KMS-11 (cell line): ENCODE results near the gene DOK6.

Experiments used
- H2AFZ ChIP-seq: fragments of 200-600 bp; sonication (generic); 2 replicates; pipeline ENCODE4 v1.6.1; 2016; ENCODE audit warnings: antibody characterized with exemption, mixed run types, low read depth
- H3K27ac ChIP-seq: fragments of 200-600 bp; sonication (generic); 2 replicates; pipeline ENCODE4 v1.6.1; 2016; ENCODE audit warnings: mild to moderate bottlenecking, mixed run types
- H3K27me3 ChIP-seq: fragments of 200-600 bp; sonication (generic); 2 replicates; pipeline ENCODE4 v1.6.1; 2017; ENCODE audit warnings: mild to moderate bottlenecking, low read depth, mixed run types, moderate library complexity; ENCODE audit not compliant: insufficient read depth
- H3K36me3 ChIP-seq: fragments of 200-600 bp; sonication (generic); 2 replicates; pipeline ENCODE4 v1.6.1; 2017; ENCODE audit warnings: mild to moderate bottlenecking, mixed run types; ENCODE audit not compliant: insufficient read depth
- H3K4me1 ChIP-seq: fragments of 200-600 bp; sonication (generic); 2 replicates; pipeline ENCODE4 v1.6.1; 2016; ENCODE audit warnings: mild to moderate bottlenecking, low read depth, mixed run types; ENCODE audit not compliant: poor library complexity, severe bottlenecking
- H3K4me2 ChIP-seq: fragments of 200-600 bp; sonication (generic); 2 replicates; pipeline ENCODE4 v1.7.0; 2016; ENCODE audit warnings: mild to moderate bottlenecking, mixed run types
- H3K4me3 ChIP-seq: fragments of 200-600 bp; sonication (generic); IDR thresholded peaks from 2 replicates; pipeline ENCODE4 v1.6.1; 2017; ENCODE audit warnings: low read depth, low read length, mixed read lengths; ENCODE audit not compliant: insufficient read depth
- H3K79me2 ChIP-seq: fragments of 200-600 bp; sonication (generic); 2 replicates; pipeline ENCODE4 v1.6.1; 2016; ENCODE audit warnings: low read depth, mixed run types; ENCODE audit not compliant: insufficient read depth
- H3K9ac ChIP-seq: fragments of 200-600 bp; sonication (generic); 2 replicates; pipeline ENCODE4 v1.6.1; 2016; ENCODE audit warnings: mild to moderate bottlenecking, mixed run types
- H4K20me1 ChIP-seq: fragments of 200-600 bp; sonication (generic); 2 replicates; pipeline ENCODE4 v1.6.1; 2016; ENCODE audit warnings: mild to moderate bottlenecking, mixed run types; ENCODE audit not compliant: insufficient read depth
- CTCF ChIP-seq: fragments of 200-600 bp; sonication (generic); conservative IDR thresholded peaks from 2 replicates; pipeline ENCODE4 v1.6.1; 2017; ENCODE audit warnings: low read depth, mild to moderate bottlenecking, antibody characterized with exemption, low read length, moderate library complexity, mixed read lengths

The DOK6 gene

GRCh38 chr18:69804776-69805501 is 404.3 kb downstream of the DOK6 start:
- H3K27ac ChIP-seq, result no peak overlapping the region
- H2AFZ ChIP-seq, result no peak overlapping the region
- no peaks in the 10 kb centered on the region for H4K20me1 ChIP-seq
- no peaks in the 10 kb centered on the region for H3K36me3 ChIP-seq
- H3K79me2 ChIP-seq, result no peaks in the 10 kb centered on the region
- no peaks in the 10 kb centered on the region for H3K4me1 ChIP-seq
- no peaks in the 10 kb centered on the region for H3K27me3 ChIP-seq
- no peak overlapping the region for H3K4me3 ChIP-seq
- TF ChIP-seq CTCF, result no peak
- H3K4me2 ChIP-seq, result no peak overlapping the region
- no peak overlapping the region for H3K9ac ChIP-seq

GRCh38 chr18:69808399-69808798 is 407.7 kb downstream of the DOK6 start:
- Histone ChIP-seq H3K4me3 (no peak overlapping the region), H3K4me2 (no peak overlapping the region), H2AFZ (no peak overlapping the region), H4K20me1 (no peaks in the 10 kb centered on the region), H3K27me3 (no peaks in the 10 kb centered on the region), H3K4me1 (no peaks in the 10 kb centered on the region), H3K9ac (no peak overlapping the region), H3K79me2 (no peaks in the 10 kb centered on the region), H3K27ac (no peak overlapping the region), H3K36me3 (no peaks in the 10 kb centered on the region)
- no peak for TF ChIP-seq CTCF

- H3K4me1 ChIP-seq, result no peaks in the 10 kb centered on the region
- no peak for TF ChIP-seq CTCF
- no peaks in the 10 kb centered on the region for H4K20me1 ChIP-seq
- no peaks in the 10 kb centered on the region for H3K27me3 ChIP-seq
- H2AFZ ChIP-seq, result no peak overlapping the region
- H3K9ac ChIP-seq, result no peak overlapping the region
- H3K79me2 ChIP-seq, result no peaks in the 10 kb centered on the region
- H3K36me3 ChIP-seq, result no peaks in the 10 kb centered on the region
- H3K4me2 ChIP-seq, result no peak overlapping the region
- no peak overlapping the region for H3K27ac ChIP-seq
- no peak overlapping the region for H3K4me3 ChIP-seq
Measured at GRCh38 chr18:69813559-69813958, 412.9 kb downstream of the DOK6 start.

GRCh38 chr18:69814861-69815385 is 414.2 kb downstream of the DOK6 start:
- Histone ChIP-seq H3K4me1 (no peaks in the 10 kb centered on the region), H3K9ac (no peak overlapping the region), H3K4me3 (no peak overlapping the region), H4K20me1 (no peaks in the 10 kb centered on the region), H3K27me3 (no peaks in the 10 kb centered on the region), H3K79me2 (no peaks in the 10 kb centered on the region), H3K36me3 (no peaks in the 10 kb centered on the region), H2AFZ (no peak overlapping the region), H3K27ac (no peak overlapping the region), H3K4me2 (no peak overlapping the region)
- TF ChIP-seq CTCF, result no peak
